GM18526 (cell line): ENCODE results near the gene CHD1.

Experiments used
- POLR2A ChIP-seq: IDR thresholded peaks from 3 replicates; pipeline ENCODE4 v1.6.1; 2011; ENCODE audit not compliant: insufficient read length; ENCODE audit errors: extremely low read depth

Gene CHD1

DNA sequence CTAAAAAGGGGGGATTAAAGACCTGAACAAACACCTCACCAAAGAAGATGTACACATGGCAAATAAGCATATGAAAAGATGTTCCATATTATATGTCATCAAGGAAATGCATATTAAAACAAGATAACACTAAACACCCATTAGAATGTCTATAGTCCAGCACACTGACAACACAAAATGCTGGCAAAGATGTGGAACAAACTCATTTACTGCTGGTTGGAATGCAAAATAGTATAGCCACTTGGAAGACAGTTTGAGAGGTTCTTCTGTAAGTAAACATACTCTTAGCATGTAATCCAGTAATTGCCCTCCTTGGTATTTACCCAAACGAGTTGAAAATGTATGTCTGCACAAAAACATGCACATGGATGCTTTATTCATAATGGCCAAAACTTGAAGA is 81.8 kb downstream of the CHD1 start:
- TF ChIP-seq POLR2A, result no peak

DNA sequence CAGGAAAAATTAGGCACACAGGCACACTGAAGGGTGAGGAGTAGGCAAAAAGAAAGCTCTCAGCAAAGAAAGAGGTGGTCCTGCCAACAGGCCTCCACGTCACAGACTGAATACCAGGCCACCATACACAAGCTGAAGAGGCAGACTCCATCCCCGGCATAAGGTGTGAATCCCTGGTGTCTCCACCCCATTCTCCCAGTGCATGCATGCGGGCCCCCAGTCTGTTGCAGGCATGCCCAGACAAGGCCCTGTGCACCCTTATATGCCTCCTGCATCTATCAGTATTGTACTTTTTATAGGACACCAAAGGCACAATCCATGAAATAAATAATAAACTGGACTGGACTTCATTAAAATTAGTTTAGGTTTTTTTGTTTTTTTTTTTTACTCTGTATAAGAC is 82.3 kb downstream of the CHD1 start:
- no peak for TF ChIP-seq POLR2A

DNA sequence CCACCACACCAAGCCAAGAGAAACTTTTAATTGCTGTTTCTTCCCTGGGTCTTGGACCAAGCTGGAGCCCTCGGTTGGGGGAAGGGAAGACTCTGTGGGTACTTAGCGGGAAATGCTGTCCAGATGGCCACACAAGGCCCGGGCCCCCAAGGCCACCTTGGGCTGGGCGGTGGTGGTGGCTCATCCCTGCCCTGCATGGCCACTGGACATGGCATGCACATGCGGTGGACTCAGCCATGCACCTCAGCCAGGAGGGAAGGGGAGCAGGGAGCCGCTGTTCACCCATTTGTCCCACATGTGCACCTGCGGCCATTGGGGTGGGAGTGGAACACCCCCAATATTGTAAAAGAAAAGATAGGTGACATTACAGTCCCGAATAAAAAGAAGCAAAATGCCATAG is 82.9 kb downstream of the CHD1 start:
- no peak for TF ChIP-seq POLR2A

DNA sequence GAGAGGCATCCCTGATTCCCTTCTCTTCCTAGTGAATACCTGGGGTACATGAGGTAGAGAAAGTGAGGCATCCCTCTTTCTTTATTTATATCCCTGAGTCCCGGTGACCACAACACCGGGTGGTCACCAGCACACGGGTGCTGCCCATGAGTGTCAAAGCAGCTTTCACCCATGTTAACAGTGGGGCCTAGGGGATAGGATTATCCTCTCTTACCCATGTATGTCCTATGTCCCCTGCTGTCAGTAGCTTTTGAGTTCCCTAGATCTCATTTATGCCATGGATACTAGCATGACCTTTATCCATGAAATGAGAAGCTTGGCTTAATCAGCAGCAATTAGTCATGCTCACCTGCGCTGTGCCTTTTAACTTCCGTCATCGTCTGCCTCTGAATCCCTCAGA is 83.9 kb downstream of the CHD1 start:
- TF ChIP-seq POLR2A, result no peak

GRCh38 chr5:98843481-98843880 is 85.3 kb downstream of the CHD1 start:
- TF ChIP-seq POLR2A, result no peak

GRCh38 chr5:98840946-98841345 is 87.9 kb downstream of the CHD1 start:
- TF ChIP-seq POLR2A, result no peak

- TF ChIP-seq POLR2A, result no peak
Measured at GRCh38 chr5:98839469-98840383, 89.1 kb downstream of the CHD1 start.

DNA sequence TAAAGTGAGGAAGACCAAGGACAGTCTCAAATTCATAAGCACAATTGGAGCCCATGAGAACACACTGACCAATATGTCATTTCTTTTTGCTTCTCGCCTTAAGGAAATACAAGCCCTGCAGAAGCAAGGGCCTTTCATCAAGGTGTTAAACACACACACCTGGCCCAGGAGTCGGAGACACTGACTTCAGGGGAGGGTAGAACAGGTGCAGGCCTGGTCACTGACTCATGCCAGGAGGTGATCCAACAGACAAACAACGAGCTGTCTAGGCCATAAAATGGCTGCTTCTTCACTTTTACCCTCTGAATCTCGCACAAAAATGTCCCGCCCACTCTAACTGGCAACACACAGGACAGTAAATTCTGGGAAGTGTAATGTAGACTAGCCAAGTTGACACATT is 92.6 kb downstream of the CHD1 start:
- TF ChIP-seq POLR2A, result no peak

- TF ChIP-seq POLR2A, result no peak
Measured at GRCh38 chr5:98827588-98828284, 101.1 kb downstream of the CHD1 start.

DNA sequence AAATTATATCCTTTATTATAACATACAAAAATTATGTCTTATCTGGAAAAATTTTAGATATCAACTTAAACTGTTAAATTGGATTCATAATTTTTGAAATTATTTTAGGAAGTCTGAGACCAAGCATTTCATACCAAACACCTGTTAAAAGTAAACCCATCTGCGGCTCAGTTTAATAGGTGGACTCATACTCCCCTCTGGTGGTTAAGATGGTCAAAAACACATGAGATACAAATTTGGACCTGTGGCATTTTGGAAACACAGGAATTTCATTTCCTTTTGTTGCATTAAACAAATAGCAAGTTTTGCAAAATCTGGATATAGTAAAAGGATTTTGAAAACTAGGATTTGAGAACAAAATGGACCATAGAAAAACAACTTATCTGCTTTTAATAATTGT is 101.6 kb downstream of the CHD1 start:
- TF ChIP-seq POLR2A, result no peak

GRCh38 chr5:98825582-98826375 is 103.0 kb downstream of the CHD1 start:
- TF ChIP-seq POLR2A, result no peak

- no peak for TF ChIP-seq POLR2A
Measured at GRCh38 chr5:98816582-98817222, 112.1 kb downstream of the CHD1 start.

DNA sequence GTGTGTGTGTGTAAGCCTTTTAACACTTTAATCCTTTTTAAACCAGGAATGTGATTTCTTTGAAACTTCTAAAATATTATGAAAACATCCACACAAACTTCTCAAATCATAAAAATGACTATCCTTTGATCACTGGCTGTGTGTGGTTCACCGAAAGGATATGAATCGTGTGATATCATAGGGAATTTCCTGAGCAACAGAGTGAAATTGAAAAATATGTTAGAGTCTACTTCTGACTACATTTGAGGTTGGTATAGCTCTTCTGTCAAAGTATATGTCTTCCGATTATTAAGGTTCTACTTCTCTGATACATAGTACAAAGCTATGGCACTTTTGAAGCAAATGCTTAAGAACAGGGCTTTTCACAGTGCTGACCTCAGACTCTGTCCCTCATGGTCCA is 115.1 kb downstream of the CHD1 start:
- TF ChIP-seq POLR2A, result no peak

- TF ChIP-seq POLR2A, result no peak
Measured at GRCh38 chr5:98810206-98810605, 118.6 kb downstream of the CHD1 start.

DNA sequence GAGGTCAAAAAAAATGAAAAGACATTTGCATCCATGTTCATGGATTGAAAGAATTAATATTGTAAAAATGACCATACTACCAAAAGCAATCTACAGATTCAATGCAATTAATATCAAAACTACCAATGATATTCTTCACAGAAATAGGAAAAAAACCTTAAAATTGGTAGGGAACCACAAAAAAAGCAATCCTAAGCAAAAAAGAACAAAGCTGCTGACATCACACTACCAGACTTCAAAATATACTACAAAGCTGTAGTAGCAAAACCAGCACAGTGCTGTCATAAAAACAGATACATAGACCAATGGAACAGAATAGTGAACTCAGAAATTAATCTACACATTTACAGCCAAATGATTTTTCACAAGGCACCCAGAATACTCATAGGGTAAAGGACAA is 121.0 kb downstream of the CHD1 start:
- no peak for TF ChIP-seq POLR2A
